Tibial nerve (tissue), 4 donors: ENCODE data around the gene KIF18A. TPM values are rescaled to one million over a fixed set of nuclear protein-coding genes. Genes with fewer than 3 reads are reported as not detected.

Source experiments
- DNase-seq, 2 donors: peaks; one replicate each; pipeline ENCODE4 v3.0.0-alpha.2; 2019; ENCODE audit warnings: low spot score in 2 of 2
- H3K27ac ChIP-seq, 4 donors: fragments of 200-600 bp; sonication (generic) in 3 of 4; one replicate each; pipeline ENCODE4 v1.5.1; 2017 to 2019; ENCODE audit warnings: mild to moderate bottlenecking in 1 of 4
- H3K27me3 ChIP-seq, 2 donors: fragments of 200-600 bp; sonication (generic) in 1 of 2; one replicate each; pipeline versions ENCODE4 v1.5.1 to v1.6.0; 2017 to 2019
- H3K36me3 ChIP-seq, 3 donors: fragments of 200-600 bp; sonication (generic); one replicate each; pipeline ENCODE4 v1.5.1; 2018 to 2019
- H3K4me1 ChIP-seq, 4 donors: fragments of 200-600 bp; sonication (generic) in 3 of 4; one replicate each; pipeline ENCODE4 v1.5.1; 2017 to 2019
- H3K4me3 ChIP-seq, 4 donors: fragments of 200-600 bp; sonication (generic) in 3 of 4; one replicate each; pipeline ENCODE4 v1.5.1; 2017 to 2019; ENCODE audit warnings: mild to moderate bottlenecking in 1 of 4, moderate library complexity in 1 of 4
- H3K9me3 ChIP-seq, 4 donors: fragments of 200-600 bp; sonication (generic) in 3 of 4; one replicate each; pipeline ENCODE4 v1.5.1; 2017 to 2019
- EP300 ChIP-seq, 2 donors: sonication (generic); formaldehyde crosslinking; IDR thresholded peaks; one replicate each; pipeline ENCODE4 v1.6.1; 2017; ENCODE audit warnings: antibody characterized with exemption in 2 of 2, mild to moderate bottlenecking in 1 of 2
- POLR2A ChIP-seq, 2 donors: fragments of 450-650 bp; IDR thresholded peaks; one replicate each; pipeline ENCODE4 v1.6.1; 2017; ENCODE audit warnings: antibody characterized with exemption in 2 of 2, mild to moderate bottlenecking in 2 of 2, moderate library complexity in 2 of 2
- WGBS, 2 donors: methylation state at CpG; one replicate each; pipeline ENCODE4 v1.1.5; 2018; 5-methylcytosine and 5-hydroxymethylcytosine counted together
- total RNA-seq, 4 donors: library from RNA; depleted of rRNA; stranded (reverse); fragments of >200 nt; gene quantifications; one replicate each; pipeline ENCODE4 v1.1.0, GENCODE V29; 2016
- TF ChIP-seq, protein P1 (sequence below), 5 experiments: fragments of 200-600 bp in 3 of 5; fragments of 450-650 bp in 2 of 5; sonication (generic) in 3 of 5; IDR thresholded peaks; one replicate each; pipeline ENCODE4 v1.5.1; 2016 to 2019; ENCODE audit warnings: antibody characterized with exemption in 5 of 5, mild to moderate bottlenecking in 3 of 5, moderate library complexity in 2 of 5

Gene KIF18A
- total RNA-seq, 4 donors from 2014 or later: 0.22 to 0.63 (median 0.60) TPM; not detected in 1

DNA sequence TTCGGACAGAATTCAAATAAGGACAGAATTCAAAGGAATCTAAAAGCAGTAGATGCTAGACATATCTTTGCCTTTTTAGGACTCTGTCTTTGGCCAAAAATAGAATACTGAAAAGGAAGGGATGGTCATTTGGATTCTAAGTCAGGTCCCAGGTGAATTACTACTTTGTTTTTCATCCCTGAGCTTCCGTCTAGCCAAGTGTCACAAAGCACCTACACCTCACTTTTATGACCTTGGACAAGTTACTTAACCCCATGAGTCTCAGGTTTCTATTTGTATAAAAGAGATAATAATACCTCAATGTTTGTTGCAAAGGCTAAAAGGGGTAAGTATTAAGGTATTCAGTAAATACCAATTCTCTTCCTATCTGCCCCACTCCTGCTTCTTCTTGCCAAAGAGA, 7.3 kb downstream of the KIF18A start:
- no peak for DNase-seq
- 70 to 85% methylated on average over 2 of the region's 2 CpGs for WGBS, 2 donors

DNA sequence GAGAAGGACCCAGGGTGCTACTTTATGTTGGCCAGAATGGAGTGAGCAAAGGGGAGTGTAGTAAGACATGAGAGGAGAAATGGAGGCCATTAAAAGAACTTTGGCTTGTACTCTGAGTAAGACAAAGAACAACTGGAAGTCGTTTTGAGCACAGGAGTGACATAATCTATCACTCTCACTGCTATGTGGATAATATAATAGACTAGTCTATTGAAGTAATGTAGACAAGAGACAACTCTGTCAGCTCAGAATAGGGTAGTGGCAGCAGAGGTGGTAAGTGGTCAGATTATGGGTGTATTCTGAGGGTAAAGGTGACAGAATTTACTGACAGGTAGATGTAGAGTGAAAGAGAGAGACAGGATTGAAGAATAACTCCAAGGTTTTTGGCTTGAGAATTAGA, 8.2 kb downstream of the KIF18A start:
- Histone ChIP-seq H3K36me3 (no peaks in the 10 kb centered on the region), H3K4me1 (no peaks in the 10 kb centered on the region), H3K9me3 (no peaks in the 10 kb centered on the region), H3K4me3 (no peak overlapping the region), H3K27me3 (no peaks in the 10 kb centered on the region), H3K27ac (no peak overlapping the region)
- TF ChIP-seq POLR2A (IDR thresholded peaks at IDR 0.05): no peak
- TF ChIP-seq EP300 (IDR thresholded peaks at IDR 0.05): no peak
- TF ChIP-seq, protein P1, sequence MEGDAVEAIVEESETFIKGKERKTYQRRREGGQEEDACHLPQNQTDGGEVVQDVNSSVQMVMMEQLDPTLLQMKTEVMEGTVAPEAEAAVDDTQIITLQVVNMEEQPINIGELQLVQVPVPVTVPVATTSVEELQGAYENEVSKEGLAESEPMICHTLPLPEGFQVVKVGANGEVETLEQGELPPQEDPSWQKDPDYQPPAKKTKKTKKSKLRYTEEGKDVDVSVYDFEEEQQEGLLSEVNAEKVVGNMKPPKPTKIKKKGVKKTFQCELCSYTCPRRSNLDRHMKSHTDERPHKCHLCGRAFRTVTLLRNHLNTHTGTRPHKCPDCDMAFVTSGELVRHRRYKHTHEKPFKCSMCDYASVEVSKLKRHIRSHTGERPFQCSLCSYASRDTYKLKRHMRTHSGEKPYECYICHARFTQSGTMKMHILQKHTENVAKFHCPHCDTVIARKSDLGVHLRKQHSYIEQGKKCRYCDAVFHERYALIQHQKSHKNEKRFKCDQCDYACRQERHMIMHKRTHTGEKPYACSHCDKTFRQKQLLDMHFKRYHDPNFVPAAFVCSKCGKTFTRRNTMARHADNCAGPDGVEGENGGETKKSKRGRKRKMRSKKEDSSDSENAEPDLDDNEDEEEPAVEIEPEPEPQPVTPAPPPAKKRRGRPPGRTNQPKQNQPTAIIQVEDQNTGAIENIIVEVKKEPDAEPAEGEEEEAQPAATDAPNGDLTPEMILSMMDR (IDR thresholded peaks at IDR 0.05): no peak
- 21 to 25% methylated on average over 1 of the region's 1 CpG for WGBS, 2 donors
- DNase-seq: no peak

More for the DNA sequence above, 7.3 kb downstream of the KIF18A start:
- no peaks in the 10 kb centered on the region for H3K4me1 ChIP-seq
- TF ChIP-seq, protein P1 (IDR thresholded peaks at IDR 0.05): no peak
- TF ChIP-seq POLR2A (IDR thresholded peaks at IDR 0.05) (no peak), EP300 (IDR thresholded peaks at IDR 0.05) (no peak)
- no peaks in the 10 kb centered on the region for H3K36me3 ChIP-seq
- H3K9me3 ChIP-seq: no peaks in the 10 kb centered on the region
- H3K27me3 ChIP-seq: no peaks in the 10 kb centered on the region
- no peak overlapping the region for H3K27ac ChIP-seq
- no peak overlapping the region for H3K4me3 ChIP-seq

GRCh38 chr11:28098257-28098656, 9.7 kb downstream of the KIF18A start:
- no peaks in the 10 kb centered on the region for H3K4me1 ChIP-seq
- no peak overlapping the region for H3K4me3 ChIP-seq
- no peaks in the 10 kb centered on the region for H3K9me3 ChIP-seq
- WGBS, 2 donors: 79 to 92% methylated on average over 1 of the region's 1 CpG
- H3K36me3 ChIP-seq: no peaks in the 10 kb centered on the region
- no peaks in the 10 kb centered on the region for H3K27me3 ChIP-seq
- DNase-seq: no peak
- H3K27ac ChIP-seq: no peak overlapping the region
- TF ChIP-seq, protein P1 (IDR thresholded peaks at IDR 0.05): no peak

- no peaks in the 10 kb centered on the region for H3K27me3 ChIP-seq
- no peak overlapping the region for H3K27ac ChIP-seq
- no peaks in the 10 kb centered on the region for H3K4me1 ChIP-seq
These were observed 15.2 kb downstream of the KIF18A start for GRCh38 chr11:28092786-28093185.

DNA sequence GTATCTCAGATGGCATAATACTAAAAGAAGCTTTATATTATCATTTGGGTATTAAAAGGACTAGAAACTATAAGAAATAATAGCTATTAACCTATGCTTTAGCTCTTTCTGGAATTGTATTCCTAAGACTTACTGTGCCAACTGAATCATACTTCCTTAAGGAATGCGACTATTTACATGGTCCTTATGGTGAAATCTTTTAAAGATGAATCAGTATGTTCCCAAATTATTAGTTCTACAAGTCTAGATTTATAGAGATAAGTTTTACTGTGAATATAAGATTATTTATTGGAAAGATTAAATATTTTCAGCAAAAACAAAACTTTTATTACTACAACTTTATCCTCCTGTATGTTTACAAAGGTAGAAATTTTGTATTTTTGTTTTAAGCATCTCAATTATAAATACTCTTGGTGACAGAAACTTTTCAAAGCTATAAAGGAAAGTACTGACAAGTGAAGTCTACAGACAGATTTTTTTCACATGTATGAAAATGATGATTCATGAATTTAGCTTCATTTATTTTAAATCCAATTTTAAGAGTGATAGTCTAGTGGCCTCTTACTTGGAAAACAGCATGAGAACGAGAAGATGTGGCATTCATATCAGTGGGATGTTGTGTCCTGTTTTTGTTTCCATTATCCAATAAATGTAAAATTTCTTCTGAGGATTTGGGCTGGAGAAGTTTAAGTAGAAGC, 17.8 kb downstream of the KIF18A start:
- Histone ChIP-seq H3K4me1 (no peaks in the 10 kb centered on the region), H3K27ac (no peak overlapping the region), H3K27me3 (no peaks in the 10 kb centered on the region), H3K4me3 (no peak overlapping the region), H3K9me3 (no peaks in the 10 kb centered on the region), H3K36me3 (no peaks in the 10 kb centered on the region)
- DNase-seq: no peak
- WGBS, 2 donors: 91 to 92% methylated on average over 2 of the region's 2 CpGs
- TF ChIP-seq EP300 (IDR thresholded peaks at IDR 0.05): no peak
- TF ChIP-seq, protein P1 (IDR thresholded peaks at IDR 0.05): no peak
- TF ChIP-seq POLR2A (IDR thresholded peaks at IDR 0.05): no peak

More at GRCh38 chr11:28092786-28093185, 15.2 kb downstream of the KIF18A start:
- H3K4me3 ChIP-seq: no peak overlapping the region
- TF ChIP-seq EP300 (IDR thresholded peaks at IDR 0.05) (no peak), POLR2A (IDR thresholded peaks at IDR 0.05) (no peak)
- TF ChIP-seq, protein P1 (IDR thresholded peaks at IDR 0.05): no peak
- H3K36me3 ChIP-seq: no peaks in the 10 kb centered on the region
- no peak for DNase-seq
- no peaks in the 10 kb centered on the region for H3K9me3 ChIP-seq
